Gastroesophageal sphincter (tissue), 3 donors: Measurements from ENCODE around the gene ELP4.

ENCODE experiments used
- EP300 ChIP-seq: sonication (generic); formaldehyde crosslinking; IDR thresholded peaks from one replicate; pipeline ENCODE4 v1.6.1; 2017; ENCODE audit warnings: antibody characterized with exemption, mild to moderate bottlenecking
- POLR2A ChIP-seq, 2 donors: fragments of 450-650 bp; IDR thresholded peaks; one replicate each; pipeline ENCODE4 v1.6.1; 2017; ENCODE audit warnings: antibody characterized with exemption in 2 of 2, mild to moderate bottlenecking in 2 of 2, moderate library complexity in 1 of 2
- POLR2AphosphoS5 ChIP-seq: sonication (generic); formaldehyde crosslinking; IDR thresholded peaks from one replicate; pipeline ENCODE4 v1.6.1; 2017; ENCODE audit warnings: antibody characterized with exemption
- TF ChIP-seq, protein P1 (sequence below), 4 experiments: fragments of 200-600 bp in 2 of 4; fragments of 450-650 bp in 2 of 4; sonication (generic) in 1 of 4; IDR thresholded peaks; one replicate each; pipeline ENCODE4 v1.5.1; 2017 to 2019; ENCODE audit warnings: antibody characterized with exemption in 4 of 4, mild to moderate bottlenecking in 2 of 4, moderate library complexity in 2 of 4

- TF ChIP-seq POLR2AphosphoS5 (no peak), POLR2A (IDR thresholded peaks at IDR 0.05) (no peak), EP300 (no peak)
- TF ChIP-seq, protein P1, sequence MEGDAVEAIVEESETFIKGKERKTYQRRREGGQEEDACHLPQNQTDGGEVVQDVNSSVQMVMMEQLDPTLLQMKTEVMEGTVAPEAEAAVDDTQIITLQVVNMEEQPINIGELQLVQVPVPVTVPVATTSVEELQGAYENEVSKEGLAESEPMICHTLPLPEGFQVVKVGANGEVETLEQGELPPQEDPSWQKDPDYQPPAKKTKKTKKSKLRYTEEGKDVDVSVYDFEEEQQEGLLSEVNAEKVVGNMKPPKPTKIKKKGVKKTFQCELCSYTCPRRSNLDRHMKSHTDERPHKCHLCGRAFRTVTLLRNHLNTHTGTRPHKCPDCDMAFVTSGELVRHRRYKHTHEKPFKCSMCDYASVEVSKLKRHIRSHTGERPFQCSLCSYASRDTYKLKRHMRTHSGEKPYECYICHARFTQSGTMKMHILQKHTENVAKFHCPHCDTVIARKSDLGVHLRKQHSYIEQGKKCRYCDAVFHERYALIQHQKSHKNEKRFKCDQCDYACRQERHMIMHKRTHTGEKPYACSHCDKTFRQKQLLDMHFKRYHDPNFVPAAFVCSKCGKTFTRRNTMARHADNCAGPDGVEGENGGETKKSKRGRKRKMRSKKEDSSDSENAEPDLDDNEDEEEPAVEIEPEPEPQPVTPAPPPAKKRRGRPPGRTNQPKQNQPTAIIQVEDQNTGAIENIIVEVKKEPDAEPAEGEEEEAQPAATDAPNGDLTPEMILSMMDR (IDR thresholded peaks at IDR 0.05), result no peak
Measured at GRCh38 chr11:31619980-31620379, 110.4 kb downstream of the ELP4 start.
